CD14-positive monocyte (primary cell): ENCODE measurements around the gene OR52B4. TPM values are rescaled to one million over a fixed set of nuclear protein-coding genes. Genes with fewer than 3 reads are reported as not detected.

Experiments
- DNase-seq, 3 donors: peaks; one replicate each; pipeline ENCODE4 v3.0.0-alpha.2; 2011 to 2022
- H2AFZ ChIP-seq: 2 replicates; pipeline ENCODE4 v1.6.0; 2012; ENCODE audit warnings: mild to moderate bottlenecking, low read depth, low read length, inconsistent platforms; ENCODE audit not compliant: insufficient read depth, poor library complexity, severe bottlenecking
- H3K27ac ChIP-seq, 2 donors: 1 replicate in 1 of 2; 2 replicates in 1 of 2; pipeline ENCODE4 v1.5.1; 2012 to 2013; ENCODE audit warnings: low read length in 2 of 2, control low read depth in 1 of 2, inconsistent platforms in 1 of 2, low read depth in 1 of 2, mild to moderate bottlenecking in 1 of 2
- H3K27me3 ChIP-seq, 2 donors: one replicate each; pipeline versions ENCODE4 v1.6.0 to v1.6.1; 2011 to 2013; ENCODE audit warnings: low read length in 2 of 2; ENCODE audit not compliant: control insufficient read depth in 2 of 2, insufficient read depth in 2 of 2
- H3K36me3 ChIP-seq, 2 donors: replicated peaks in 1 of 2; 1 replicate in 1 of 2; 2 replicates in 1 of 2; pipeline versions ENCODE4 v1.5.1 to v1.6.1; 2012 to 2013; ENCODE audit warnings: low read length in 2 of 2, control low read depth in 1 of 2, inconsistent platforms in 1 of 2, mild to moderate bottlenecking in 1 of 2; ENCODE audit not compliant: insufficient read depth in 2 of 2, control insufficient read depth in 1 of 2
- H3K4me1 ChIP-seq, 2 donors: 1 replicate in 1 of 2; 2 replicates in 1 of 2; pipeline versions ENCODE4 v1.5.1 to v1.6.1; 2012 to 2013; ENCODE audit warnings: low read length in 2 of 2, control low read depth in 1 of 2, inconsistent platforms in 1 of 2, mild to moderate bottlenecking in 1 of 2, moderate library complexity in 1 of 2; ENCODE audit not compliant: insufficient read depth in 2 of 2, control insufficient read depth in 1 of 2
- H3K4me2 ChIP-seq: replicated peaks from 2 replicates; pipeline ENCODE3; 2012; ENCODE audit warnings: low read length, moderate library complexity, mild to moderate bottlenecking; ENCODE audit not compliant: poor library complexity, severe bottlenecking; ENCODE audit errors: extremely low read depth
- H3K4me3 ChIP-seq, 3 experiments: fragments of 200-600 bp in 1 of 3; sonication (generic) in 1 of 3; replicated peaks in 1 of 3; 1 replicate in 2 of 3; 2 replicates in 1 of 3; pipeline ENCODE4 v1.5.1; 2011 to 2013; ENCODE audit warnings: low read length in 3 of 3, mild to moderate bottlenecking in 3 of 3, control low read depth in 2 of 3, low read depth in 2 of 3, inconsistent platforms in 1 of 3, moderate library complexity in 1 of 3
- H3K79me2 ChIP-seq: 2 replicates; pipeline ENCODE4 v1.6.0; 2012; ENCODE audit warnings: mild to moderate bottlenecking, control low read depth, inconsistent platforms, low read length, moderate library complexity; ENCODE audit not compliant: insufficient read depth
- H3K9ac ChIP-seq: 2 replicates; pipeline ENCODE4 v1.6.0; 2017; ENCODE audit warnings: low read length, mild to moderate bottlenecking; ENCODE audit not compliant: insufficient read depth, poor library complexity, severe bottlenecking
- H3K9me3 ChIP-seq, 2 donors: replicated peaks in 1 of 2; 1 replicate in 1 of 2; 2 replicates in 1 of 2; pipeline versions ENCODE4 v1.5.1 to v1.6.1; 2012 to 2013; ENCODE audit warnings: low read length in 2 of 2, control low read depth in 1 of 2; ENCODE audit not compliant: control insufficient read depth in 1 of 2, insufficient read depth in 1 of 2
- H4K20me1 ChIP-seq: 2 replicates; pipeline ENCODE4 v1.6.0; 2012; ENCODE audit warnings: mild to moderate bottlenecking, low read length, control low read depth, moderate library complexity; ENCODE audit not compliant: insufficient read depth
- H3K27ac Mint-ChIP-seq, 7 donors: one replicate each; pipeline ENCODE4 v1.8.0; 2020; ENCODE audit warnings: mild to moderate bottlenecking in 7 of 7, mixed read lengths in 7 of 7, moderate library complexity in 6 of 7, inconsistent platforms in 2 of 7
- H3K27me3 Mint-ChIP-seq, 3 donors: one replicate each; pipeline ENCODE4 v1.8.0; 2021 to 2022; ENCODE audit warnings: low read depth in 3 of 3, mild to moderate bottlenecking in 3 of 3, mixed read lengths in 3 of 3, moderate library complexity in 3 of 3, inconsistent platforms in 1 of 3
- H3K36me3 Mint-ChIP-seq, 2 donors: one replicate each; pipeline ENCODE4 v1.8.0; 2020; ENCODE audit warnings: mixed read lengths in 2 of 2, inconsistent platforms in 1 of 2, mild to moderate bottlenecking in 1 of 2
- H3K4me1 Mint-ChIP-seq: one replicate; pipeline ENCODE4 v1.8.0; 2020; ENCODE audit warnings: mild to moderate bottlenecking, mixed read lengths
- H3K4me3 Mint-ChIP-seq, 2 donors: one replicate each; pipeline ENCODE4 v1.8.0; 2020; ENCODE audit warnings: mild to moderate bottlenecking in 2 of 2, mixed read lengths in 2 of 2, moderate library complexity in 1 of 2
- H3K9me3 Mint-ChIP-seq, 7 donors: one replicate each; pipeline ENCODE4 v1.8.0; 2020 to 2022; ENCODE audit warnings: mixed read lengths in 7 of 7, mild to moderate bottlenecking in 6 of 7, moderate library complexity in 6 of 7, inconsistent platforms in 2 of 7
- CTCF ChIP-seq: fragments of 200-600 bp; IDR thresholded peaks from one replicate; pipeline ENCODE4 v1.8.0; 2022; ENCODE audit warnings: antibody characterized with exemption, mild to moderate bottlenecking
- WGBS: methylation state at CpG from one replicate; pipeline ENCODE4 v1.1.5; 2013; ENCODE audit warnings: missing lambda C conversion rate; ENCODE audit not compliant: insufficient coverage; 5-methylcytosine and 5-hydroxymethylcytosine counted together
- intact Hi-C, 2 donors: fragments of 100-400 bp; cut with micrococcal nuclease; formaldehyde crosslinking; loops; one replicate each; pipeline versions ENCODE4 v1.15.0 to v1.15.1; 2023
- polyA plus RNA-seq, 3 donors: library from polyadenylated mRNA; depleted of rRNA in 1 of 3; unstranded in 2 of 3; stranded (reverse) in 1 of 3; fragments of 300-500 nt in 2 of 3; fragments of >200 nt in 1 of 3; fragmentation: Illumina TruSeq in 2 of 3; gene quantifications; 1 replicate in 2 of 3; 2 replicates in 1 of 3; pipeline ENCODE4 v1.2.3, GENCODE V29; 2012 to 2021

OR52B4 gene
- polyA plus RNA-seq, 3 donors: not detected

- Histone ChIP-seq H2AFZ (no peak overlapping the region), H3K9ac (no peak overlapping the region), H3K79me2 (no peaks in the 10 kb centered on the region), H3K27me3 (no peaks in the 10 kb centered on the region), H3K4me2 (no peak overlapping the region), H3K36me3 (peaks cover 33 to 39% of the 10 kb centered on the region in 2 donors), H3K9me3 (no peaks in the 10 kb centered on the region), H3K27ac (no peak overlapping the region), H4K20me1 (peaks cover 8% of the 10 kb centered on the region), H3K4me1 (no peaks in the 10 kb centered on the region), H3K4me3 (no peak overlapping the region)
- H3K9me3 Mint-ChIP-seq: peaks cover 0 to 7% (median 0%) of the 10 kb centered on the region in 7 donors
- peak overlapping the region in 1 of 7 donors; percentile 2 for H3K27ac Mint-ChIP-seq
- DNase-seq: no peak
- intact Hi-C loops: no loop called here
- TF ChIP-seq CTCF: no peak
- H3K4me3 Mint-ChIP-seq: no peak overlapping the region
- peaks cover 47 to 48% of the 10 kb centered on the region in 2 donors for H3K36me3 Mint-ChIP-seq
- H3K27me3 Mint-ChIP-seq: no peaks in the 10 kb centered on the region
- WGBS: no CpG with 5 or more reads among the region's 2 CpGs
- no peaks in the 10 kb centered on the region for H3K4me1 Mint-ChIP-seq
Measured at GRCh38 chr11:4381901-4382300, 13.7 kb upstream of the OR52B4 start.

- Histone ChIP-seq H3K4me1 (no peaks in the 10 kb centered on the region), H3K9ac (no peak overlapping the region), H2AFZ (no peak overlapping the region), H4K20me1 (no peaks in the 10 kb centered on the region), H3K4me2 (no peak overlapping the region), H3K9me3 (no peaks in the 10 kb centered on the region), H3K27me3 (no peaks in the 10 kb centered on the region), H3K36me3 (no peaks in the 10 kb centered on the region), H3K79me2 (no peaks in the 10 kb centered on the region), H3K27ac (no peak overlapping the region), H3K4me3 (no peak overlapping the region)
- no peak for DNase-seq
- no peak overlapping the region for H3K27ac Mint-ChIP-seq
- no peaks in the 10 kb centered on the region for H3K4me1 Mint-ChIP-seq
- H3K4me3 Mint-ChIP-seq: no peak overlapping the region
- peaks cover 0 to 4% (median 0%) of the 10 kb centered on the region in 3 donors for H3K27me3 Mint-ChIP-seq
- H3K9me3 Mint-ChIP-seq: peaks cover 0 to 4% (median 2%) of the 10 kb centered on the region in 7 donors
- no peak for TF ChIP-seq CTCF
- H3K36me3 Mint-ChIP-seq: peaks cover 3 to 4% of the 10 kb centered on the region in 2 donors
- WGBS: 99% methylated on average over 4 of the region's 5 CpGs
- intact Hi-C loops: no loop called here
Measured at GRCh38 chr11:4375431-4376140, 7.4 kb upstream of the OR52B4 start.
